Colonic mucosa (tissue), 4 donors: Measurements from ENCODE around the gene TMEM258. TPM values are rescaled to one million over a fixed set of nuclear protein-coding genes. Genes with fewer than 3 reads are reported as not detected.

Experiments
- DNase-seq: peaks from one replicate; pipeline ENCODE4 v3.0.0-alpha.2; 2020
- H3K27ac ChIP-seq: fragments of 200-600 bp; one replicate; pipeline ENCODE4 v1.8.0; 2021
- H3K27me3 ChIP-seq: fragments of 200-600 bp; one replicate; pipeline ENCODE4 v1.8.0; 2021
- H3K36me3 ChIP-seq: fragments of 200-600 bp; one replicate; pipeline ENCODE4 v1.8.0; 2021
- H3K4me1 ChIP-seq: fragments of 200-600 bp; one replicate; pipeline ENCODE4 v1.8.0; 2021; ENCODE audit warnings: mild to moderate bottlenecking
- H3K4me3 ChIP-seq: fragments of 200-600 bp; one replicate; pipeline ENCODE4 v1.8.0; 2021
- H3K9ac ChIP-seq, 2 donors: one replicate each; pipeline ENCODE4 v1.7.0; 2013; ENCODE audit warnings: control low read depth in 2 of 2, low read depth in 2 of 2, low read length in 2 of 2
- H3K9me3 ChIP-seq: fragments of 200-600 bp; one replicate; pipeline ENCODE4 v1.8.0; 2021
- intact Hi-C: fragments of 100-400 bp; cut with DNase I; formaldehyde crosslinking; loops from one replicate; pipeline ENCODE4 v1.14.1; 2022
- total RNA-seq, 2 donors: library from RNA; stranded (reverse); fragmentation: NEBNext Ultra II Directional in 1 of 2; extraction: Animal tissue kit (Norgen Biotek cat#: 25700) in 1 of 2; gene quantifications; one replicate each; pipeline ENCODE4 v1.2.1, GENCODE V29; 2021
- TF ChIP-seq, protein P1 (sequence below): fragments of 200-600 bp; IDR thresholded peaks from one replicate; pipeline ENCODE4 v1.8.0; 2022; ENCODE audit warnings: antibody characterized with exemption, mild to moderate bottlenecking
- donor health status: healthy.
- donor health status: DM: no; HTN: no; CAD: no.
- donor health status: DM: no; HTN: no; CAD: no.

Gene TMEM258
- total RNA-seq, 2 donors from 2014 or later = 119 to 149 TPM

DNA sequence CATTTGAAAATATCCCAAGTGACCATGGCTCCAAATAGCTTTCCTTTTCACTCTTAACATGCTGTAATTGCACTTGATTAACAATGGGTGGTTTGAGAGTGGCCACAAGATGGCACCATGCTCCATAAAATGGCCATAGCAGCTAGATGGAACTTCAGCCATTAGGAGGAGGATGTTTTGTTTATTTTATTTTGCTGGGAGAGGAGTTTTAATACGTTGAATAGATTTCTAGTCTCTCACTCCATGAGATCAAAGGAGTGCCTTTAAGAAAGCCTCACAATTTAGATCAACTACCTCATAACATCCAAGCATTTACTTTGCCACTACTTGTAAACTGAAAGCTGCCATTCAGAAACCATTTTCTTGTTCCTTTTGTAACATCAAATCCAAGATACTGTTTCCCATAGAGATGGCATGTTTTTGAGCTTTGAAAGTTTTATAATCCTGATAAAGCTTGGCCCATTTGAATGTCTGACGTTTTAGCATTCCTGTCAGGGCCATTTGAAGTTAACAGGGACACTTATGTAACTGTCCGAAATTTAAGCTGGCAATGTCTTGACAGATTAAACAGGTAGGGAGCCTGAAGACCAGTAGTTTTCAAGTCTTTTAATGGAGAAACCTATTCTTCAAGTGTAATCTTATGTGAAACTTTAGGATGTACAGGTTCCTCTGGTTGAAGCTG is 5.0 kb upstream of the TMEM258 start:
- Histone ChIP-seq H3K27ac (no peak overlapping the region), H3K9ac (no peak overlapping the region), H3K36me3 (no peaks in the 10 kb centered on the region), H3K4me1 (peaks cover 8% of the 10 kb centered on the region), H3K9me3 (no peaks in the 10 kb centered on the region), H3K4me3 (no peak overlapping the region), H3K27me3 (no peaks in the 10 kb centered on the region)
- TF ChIP-seq, protein P1, sequence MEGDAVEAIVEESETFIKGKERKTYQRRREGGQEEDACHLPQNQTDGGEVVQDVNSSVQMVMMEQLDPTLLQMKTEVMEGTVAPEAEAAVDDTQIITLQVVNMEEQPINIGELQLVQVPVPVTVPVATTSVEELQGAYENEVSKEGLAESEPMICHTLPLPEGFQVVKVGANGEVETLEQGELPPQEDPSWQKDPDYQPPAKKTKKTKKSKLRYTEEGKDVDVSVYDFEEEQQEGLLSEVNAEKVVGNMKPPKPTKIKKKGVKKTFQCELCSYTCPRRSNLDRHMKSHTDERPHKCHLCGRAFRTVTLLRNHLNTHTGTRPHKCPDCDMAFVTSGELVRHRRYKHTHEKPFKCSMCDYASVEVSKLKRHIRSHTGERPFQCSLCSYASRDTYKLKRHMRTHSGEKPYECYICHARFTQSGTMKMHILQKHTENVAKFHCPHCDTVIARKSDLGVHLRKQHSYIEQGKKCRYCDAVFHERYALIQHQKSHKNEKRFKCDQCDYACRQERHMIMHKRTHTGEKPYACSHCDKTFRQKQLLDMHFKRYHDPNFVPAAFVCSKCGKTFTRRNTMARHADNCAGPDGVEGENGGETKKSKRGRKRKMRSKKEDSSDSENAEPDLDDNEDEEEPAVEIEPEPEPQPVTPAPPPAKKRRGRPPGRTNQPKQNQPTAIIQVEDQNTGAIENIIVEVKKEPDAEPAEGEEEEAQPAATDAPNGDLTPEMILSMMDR = peak; percentile 74
- peak; percentile 82 for DNase-seq
- intact Hi-C loops = loop anchor here (5.0 kb wide), 2 partner anchors 100 to 150 kb away; no protein-coding TSS in a partner anchor

DNA sequence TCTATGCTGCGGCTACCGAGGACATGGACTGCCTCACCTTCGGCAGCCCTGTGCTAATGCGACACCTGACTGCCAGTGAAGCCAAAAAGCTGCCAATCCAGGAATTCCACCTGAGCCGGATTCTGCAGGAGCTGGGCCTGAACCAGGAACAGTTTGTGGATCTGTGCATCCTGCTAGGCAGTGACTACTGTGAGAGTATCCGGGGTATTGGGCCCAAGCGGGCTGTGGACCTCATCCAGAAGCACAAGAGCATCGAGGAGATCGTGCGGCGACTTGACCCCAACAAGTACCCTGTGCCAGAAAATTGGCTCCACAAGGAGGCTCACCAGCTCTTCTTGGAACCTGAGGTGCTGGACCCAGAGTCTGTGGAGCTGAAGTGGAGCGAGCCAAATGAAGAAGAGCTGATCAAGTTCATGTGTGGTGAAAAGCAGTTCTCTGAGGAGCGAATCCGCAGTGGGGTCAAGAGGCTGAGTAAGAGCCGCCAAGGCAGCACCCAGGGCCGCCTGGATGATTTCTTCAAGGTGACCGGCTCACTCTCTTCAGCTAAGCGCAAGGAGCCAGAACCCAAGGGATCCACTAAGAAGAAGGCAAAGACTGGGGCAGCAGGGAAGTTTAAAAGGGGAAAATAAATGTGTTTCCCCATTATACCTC is 3.6 kb upstream of the TMEM258 start:
- H3K9ac ChIP-seq = no peak overlapping the region
- no peaks in the 10 kb centered on the region for H3K9me3 ChIP-seq
- H3K27ac ChIP-seq = no peak overlapping the region
- intact Hi-C loops = loop anchor here (5.0 kb wide), 2 partner anchors 101 to 151 kb away; no protein-coding TSS in a partner anchor
- no peak for DNase-seq
- H3K27me3 ChIP-seq = no peaks in the 10 kb centered on the region
- peaks cover 8% of the 10 kb centered on the region for H3K4me1 ChIP-seq
- H3K36me3 ChIP-seq = no peaks in the 10 kb centered on the region
- TF ChIP-seq, protein P1 = no peak
- no peak overlapping the region for H3K4me3 ChIP-seq

DNA sequence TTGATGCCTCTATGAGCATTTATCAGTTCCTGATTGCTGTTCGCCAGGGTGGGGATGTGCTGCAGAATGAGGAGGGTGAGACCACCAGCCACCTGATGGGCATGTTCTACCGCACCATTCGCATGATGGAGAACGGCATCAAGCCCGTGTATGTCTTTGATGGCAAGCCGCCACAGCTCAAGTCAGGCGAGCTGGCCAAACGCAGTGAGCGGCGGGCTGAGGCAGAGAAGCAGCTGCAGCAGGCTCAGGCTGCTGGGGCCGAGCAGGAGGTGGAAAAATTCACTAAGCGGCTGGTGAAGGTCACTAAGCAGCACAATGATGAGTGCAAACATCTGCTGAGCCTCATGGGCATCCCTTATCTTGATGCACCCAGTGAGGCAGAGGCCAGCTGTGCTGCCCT is 3.1 kb upstream of the TMEM258 start:
- H3K36me3 ChIP-seq = no peaks in the 10 kb centered on the region
- no peaks in the 10 kb centered on the region for H3K9me3 ChIP-seq
- no peak overlapping the region for H3K4me3 ChIP-seq
- no peak overlapping the region for H3K27ac ChIP-seq
- no peak overlapping the region for H3K9ac ChIP-seq
- intact Hi-C loops = loop anchor here (5.0 kb wide), 2 partner anchors 102 to 152 kb away; no protein-coding TSS in a partner anchor
- TF ChIP-seq, protein P1 = no peak
- peaks cover 8% of the 10 kb centered on the region for H3K4me1 ChIP-seq
- H3K27me3 ChIP-seq = no peaks in the 10 kb centered on the region
- no peak for DNase-seq

DNA sequence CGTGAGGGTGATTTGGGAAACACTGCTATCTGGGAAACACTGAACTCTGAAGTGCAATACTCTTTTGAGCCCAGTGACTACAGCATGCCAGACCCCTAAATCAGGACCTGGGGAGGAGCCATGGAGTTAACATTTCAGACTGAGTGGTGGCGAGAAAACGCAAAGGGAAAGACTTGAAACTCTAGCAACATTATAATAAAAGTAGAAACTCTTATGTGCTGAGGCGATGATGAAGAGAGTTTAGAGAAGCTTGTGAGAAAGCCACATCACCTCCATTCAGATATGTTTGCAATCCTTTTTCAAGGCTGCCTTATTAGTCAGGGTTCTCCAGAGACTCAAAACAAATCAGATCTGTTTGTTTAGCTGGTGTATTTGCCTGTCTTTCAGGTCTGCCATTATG is 2.2 kb upstream of the TMEM258 start:
- H3K9ac ChIP-seq = no peak overlapping the region
- no peaks in the 10 kb centered on the region for H3K9me3 ChIP-seq
- DNase-seq = no peak
- no peak overlapping the region for H3K4me3 ChIP-seq
- TF ChIP-seq, protein P1 = no peak
- no peaks in the 10 kb centered on the region for H3K27me3 ChIP-seq
- H3K36me3 ChIP-seq = no peaks in the 10 kb centered on the region
- peaks cover 8% of the 10 kb centered on the region for H3K4me1 ChIP-seq
- intact Hi-C loops = no loop called here
- H3K27ac ChIP-seq = no peak overlapping the region

DNA sequence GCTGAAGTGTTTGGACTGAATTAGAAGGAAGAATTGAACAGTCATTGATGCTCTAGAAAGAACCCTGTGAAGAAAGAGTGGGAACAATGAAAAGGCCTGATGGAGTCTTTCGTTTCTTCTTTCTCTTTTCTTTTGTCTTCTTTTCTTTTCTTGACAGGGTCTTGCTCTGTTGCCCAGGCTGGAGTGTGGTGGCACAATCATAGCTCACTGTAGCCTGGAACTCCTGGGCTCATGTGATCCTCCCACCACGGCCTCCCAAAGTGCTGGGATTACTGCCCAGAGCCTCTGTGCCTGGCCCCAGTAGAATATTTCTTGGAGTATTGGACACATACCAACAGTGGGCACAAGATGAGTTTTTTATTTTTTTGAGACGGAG is 1.4 kb upstream of the TMEM258 start:
- Histone ChIP-seq H3K9ac (no peak overlapping the region), H3K9me3 (no peaks in the 10 kb centered on the region), H3K4me1 (peaks cover 8% of the 10 kb centered on the region), H3K4me3 (peak overlapping the region; percentile 77), H3K36me3 (no peaks in the 10 kb centered on the region), H3K27ac (no peak overlapping the region), H3K27me3 (no peaks in the 10 kb centered on the region)
- no peak for DNase-seq
- TF ChIP-seq, protein P1 = no peak
- intact Hi-C loops = no loop called here
